ENCODE results near the gene SMIM31.

GRCh38 chr4:164755432-164755831 is 1.5 kb downstream of the SMIM31 start:
- TF ChIP-seq ATF6 (CRISPR knock-in tag; IDR thresholded peaks at IDR 0.05) = no peak
- no peak for TF ChIP-seq RHOXF2B (CRISPR knock-in tag; conservative IDR thresholded peaks at IDR 0.05)
- TF ChIP-seq RAD21 (CRISPR knock-in tag; conservative IDR thresholded peaks at IDR 0.05 in 1 of 2, IDR thresholded peaks at IDR 0.05 in 1 of 2) = no peak
- TF ChIP-seq FOXK1 (CRISPR knock-in tag; IDR thresholded peaks at IDR 0.05; ENCODE audit: borderline replicate concordance) = no peak
- no peak for TF ChIP-seq TEAD2 (tag; IDR thresholded peaks at IDR 0.05)
- TF ChIP-seq CREBBP (IDR thresholded peaks at IDR 0.05; ENCODE audit: low read depth, low read length) = no peak
- no peak for TF ChIP-seq HDAC3 (IDR thresholded peaks at IDR 0.05; ENCODE audit: borderline replicate concordance, partially characterized antibody)
- no peak for TF ChIP-seq KLF1 (tag; IDR thresholded peaks at IDR 0.05)
